Spleen (tissue), 7 donors: ENCODE results near the gene KIF5A.

Experiments used
- POLR2A ChIP-seq, 3 donors: fragments of 450-650 bp; IDR thresholded peaks; one replicate each; pipeline ENCODE4 v1.5.1; 2017; ENCODE audit warnings: antibody characterized with exemption in 3 of 3, mild to moderate bottlenecking in 1 of 3
- TF ChIP-seq, protein P1 (sequence below), 11 experiments: fragments of 200-600 bp in 7 of 11; fragments of 450-650 bp in 4 of 11; sonication (generic) in 4 of 11; IDR thresholded peaks in 8 of 11; conservative IDR thresholded peaks in 3 of 11; 1 replicate in 7 of 11; 2 replicates in 4 of 11; pipeline versions ENCODE4 v1.4.0 to v1.8.0; 2016 to 2021; ENCODE audit warnings: antibody characterized with exemption in 11 of 11, inconsistent platforms in 4 of 11, mild to moderate bottlenecking in 1 of 11
- donor health status: DM: no; HTN: no; CAD: no; lungs with moderate emphysema.
- donor health status: DM: no; HTN: no; CAD: no.
- donor health status: DM: no; HTN: no; CAD: no.

GRCh38 chr12:57611827-57612710, 62.2 kb downstream of the KIF5A start:
- TF ChIP-seq, protein P1, sequence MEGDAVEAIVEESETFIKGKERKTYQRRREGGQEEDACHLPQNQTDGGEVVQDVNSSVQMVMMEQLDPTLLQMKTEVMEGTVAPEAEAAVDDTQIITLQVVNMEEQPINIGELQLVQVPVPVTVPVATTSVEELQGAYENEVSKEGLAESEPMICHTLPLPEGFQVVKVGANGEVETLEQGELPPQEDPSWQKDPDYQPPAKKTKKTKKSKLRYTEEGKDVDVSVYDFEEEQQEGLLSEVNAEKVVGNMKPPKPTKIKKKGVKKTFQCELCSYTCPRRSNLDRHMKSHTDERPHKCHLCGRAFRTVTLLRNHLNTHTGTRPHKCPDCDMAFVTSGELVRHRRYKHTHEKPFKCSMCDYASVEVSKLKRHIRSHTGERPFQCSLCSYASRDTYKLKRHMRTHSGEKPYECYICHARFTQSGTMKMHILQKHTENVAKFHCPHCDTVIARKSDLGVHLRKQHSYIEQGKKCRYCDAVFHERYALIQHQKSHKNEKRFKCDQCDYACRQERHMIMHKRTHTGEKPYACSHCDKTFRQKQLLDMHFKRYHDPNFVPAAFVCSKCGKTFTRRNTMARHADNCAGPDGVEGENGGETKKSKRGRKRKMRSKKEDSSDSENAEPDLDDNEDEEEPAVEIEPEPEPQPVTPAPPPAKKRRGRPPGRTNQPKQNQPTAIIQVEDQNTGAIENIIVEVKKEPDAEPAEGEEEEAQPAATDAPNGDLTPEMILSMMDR (IDR thresholded peaks at IDR 0.05 in 8 of 11, conservative IDR thresholded peaks at IDR 0.05 in 3 of 11): no peak
- TF ChIP-seq POLR2A (IDR thresholded peaks at IDR 0.05): no peak
